HG03460 (cell line): ENCODE data around the gene KCNG3.
"Not testable (repeated sequence)": the region's sequence is repeated elsewhere in the genome, so short reads cannot be mapped to it uniquely, and the experiment has no call there.

Experiments used
- ATAC-seq: cut with Tn5 transposase; IDR thresholded peaks from one replicate; pipeline ENCODE4 v1.9.1; 2021; ENCODE audit not compliant: unreplicated experiment

Gene KCNG3

GRCh38 chr2:42435628-42436027, 58.2 kb downstream of the KCNG3 start:
- no peak for ATAC-seq

- ATAC-seq = no peak
Observed at GRCh38 chr2:42430188-42430587, 63.6 kb downstream of the KCNG3 start.

- ATAC-seq = no peak
Observed at GRCh38 chr2:42429352-42429751, 64.4 kb downstream of the KCNG3 start.

- ATAC-seq = no peak
Observed at GRCh38 chr2:42425697-42426096, 68.1 kb downstream of the KCNG3 start.

- no peak for ATAC-seq
Observed at GRCh38 chr2:42424033-42424432, 69.7 kb downstream of the KCNG3 start.

GRCh38 chr2:42421601-42422239, 72.1 kb downstream of the KCNG3 start:
- no peak for ATAC-seq

- no peak for ATAC-seq
Observed at GRCh38 chr2:42421157-42421485, 72.7 kb downstream of the KCNG3 start.

GRCh38 chr2:42414648-42415047, 79.1 kb downstream of the KCNG3 start:
- no peak for ATAC-seq

- no peak for ATAC-seq
Observed at GRCh38 chr2:42414158-42414557, 79.6 kb downstream of the KCNG3 start.

- no peak for ATAC-seq
Observed at GRCh38 chr2:42410742-42411514, 82.9 kb downstream of the KCNG3 start.

GRCh38 chr2:42408009-42408408, 85.8 kb downstream of the KCNG3 start:
- ATAC-seq = no peak

- ATAC-seq = no peak
Observed at GRCh38 chr2:42407476-42407875, 86.3 kb downstream of the KCNG3 start.

- no peak for ATAC-seq
Observed at GRCh38 chr2:42404676-42405075, 89.1 kb downstream of the KCNG3 start.

GRCh38 chr2:42401773-42402172, 92.0 kb downstream of the KCNG3 start:
- no peak for ATAC-seq

- not testable (repeated sequence) for ATAC-seq
Observed at GRCh38 chr2:42398052-42398451, 95.7 kb downstream of the KCNG3 start.

- not testable (repeated sequence) for ATAC-seq
Observed at GRCh38 chr2:42393320-42393719, 100.5 kb downstream of the KCNG3 start.

- ATAC-seq = no peak
Observed at GRCh38 chr2:42392191-42392590, 101.6 kb downstream of the KCNG3 start.
